Fibroblast of mammary gland (primary cell): Measurements from ENCODE around the gene KLHL4.
"Not testable (repeated sequence)": the region's sequence is repeated elsewhere in the genome, so short reads cannot be mapped to it uniquely, and the experiment has no call there.

Source experiments
- DNase-seq: peaks from one replicate; pipeline ENCODE4 v3.0.0-alpha.2; 2010; ENCODE audit warnings: low read depth
- H3K4me3 ChIP-seq: 2 replicates; pipeline ENCODE4 v1.5.1; 2011; ENCODE audit warnings: low read depth, mild to moderate bottlenecking, low read length, moderate library complexity; ENCODE audit not compliant: control insufficient read depth
- TF ChIP-seq, protein P1 (sequence below): conservative IDR thresholded peaks from 2 replicates; pipeline ENCODE4 v1.5.1; 2011; ENCODE audit warnings: low read depth, low read length, inconsistent platforms; ENCODE audit not compliant: control insufficient read depth, insufficient read depth

Gene KLHL4

DNA sequence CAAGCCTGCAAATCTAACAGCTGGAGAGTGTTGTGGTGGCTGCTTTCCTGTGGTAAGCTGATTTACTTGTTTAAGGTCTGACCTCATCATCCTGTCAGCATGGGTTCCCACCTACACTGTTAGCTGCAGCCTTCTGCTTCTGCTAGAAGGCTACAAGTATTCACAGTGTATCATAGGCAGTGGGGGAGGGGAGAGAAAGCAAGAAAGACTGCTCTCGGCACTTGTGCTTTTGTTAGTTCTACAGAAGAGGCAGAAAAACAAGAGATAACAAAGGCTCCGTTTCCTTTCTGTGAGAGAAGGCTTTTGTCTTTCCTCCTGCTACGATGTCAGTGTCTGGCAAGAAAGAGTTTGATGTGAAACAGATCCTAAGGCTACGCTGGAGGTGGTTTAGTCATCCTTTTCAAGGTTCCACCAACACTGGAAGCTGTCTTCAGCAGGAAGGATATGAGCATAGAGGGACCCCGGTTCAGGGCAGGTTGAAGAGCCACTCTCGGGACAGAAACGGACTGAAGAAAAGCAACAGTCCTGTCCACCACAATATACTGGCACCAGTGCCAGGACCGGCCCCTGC lies at the start of gene KLHL4:
KLHL4 (plus strand) TSS at position 232 of the 571 bp plus-strand sequence; CDS start at position 324, 92 bp downstream.
- TF ChIP-seq, protein P1, sequence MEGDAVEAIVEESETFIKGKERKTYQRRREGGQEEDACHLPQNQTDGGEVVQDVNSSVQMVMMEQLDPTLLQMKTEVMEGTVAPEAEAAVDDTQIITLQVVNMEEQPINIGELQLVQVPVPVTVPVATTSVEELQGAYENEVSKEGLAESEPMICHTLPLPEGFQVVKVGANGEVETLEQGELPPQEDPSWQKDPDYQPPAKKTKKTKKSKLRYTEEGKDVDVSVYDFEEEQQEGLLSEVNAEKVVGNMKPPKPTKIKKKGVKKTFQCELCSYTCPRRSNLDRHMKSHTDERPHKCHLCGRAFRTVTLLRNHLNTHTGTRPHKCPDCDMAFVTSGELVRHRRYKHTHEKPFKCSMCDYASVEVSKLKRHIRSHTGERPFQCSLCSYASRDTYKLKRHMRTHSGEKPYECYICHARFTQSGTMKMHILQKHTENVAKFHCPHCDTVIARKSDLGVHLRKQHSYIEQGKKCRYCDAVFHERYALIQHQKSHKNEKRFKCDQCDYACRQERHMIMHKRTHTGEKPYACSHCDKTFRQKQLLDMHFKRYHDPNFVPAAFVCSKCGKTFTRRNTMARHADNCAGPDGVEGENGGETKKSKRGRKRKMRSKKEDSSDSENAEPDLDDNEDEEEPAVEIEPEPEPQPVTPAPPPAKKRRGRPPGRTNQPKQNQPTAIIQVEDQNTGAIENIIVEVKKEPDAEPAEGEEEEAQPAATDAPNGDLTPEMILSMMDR: no peak
- peak within 1 kb of the TSS; percentile 39 for H3K4me3 ChIP-seq
- peak; percentile 88 for DNase-seq

DNA sequence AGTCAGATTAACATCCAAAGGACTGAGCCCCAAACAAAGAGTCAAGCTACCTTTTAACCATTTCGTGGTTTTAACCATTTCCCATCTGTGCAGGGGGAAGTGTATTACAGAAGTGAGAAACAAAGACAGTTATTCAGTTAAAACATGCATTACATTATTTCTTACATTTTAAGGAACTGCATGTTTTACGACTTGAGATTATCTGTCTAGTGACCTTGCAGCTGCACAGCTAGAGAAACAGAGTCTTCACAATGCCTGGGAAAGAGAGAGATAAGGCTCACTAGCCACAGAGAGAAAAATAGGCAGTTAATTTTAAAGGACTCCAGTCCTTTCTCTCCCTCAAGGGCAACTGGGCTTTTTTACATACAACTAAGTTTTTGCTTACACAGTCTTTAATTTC lies 48.7 kb upstream of the KLHL4 start:
- no peak for DNase-seq
- TF ChIP-seq, protein P1: no peak
- H3K4me3 ChIP-seq: no peak overlapping the region

DNA sequence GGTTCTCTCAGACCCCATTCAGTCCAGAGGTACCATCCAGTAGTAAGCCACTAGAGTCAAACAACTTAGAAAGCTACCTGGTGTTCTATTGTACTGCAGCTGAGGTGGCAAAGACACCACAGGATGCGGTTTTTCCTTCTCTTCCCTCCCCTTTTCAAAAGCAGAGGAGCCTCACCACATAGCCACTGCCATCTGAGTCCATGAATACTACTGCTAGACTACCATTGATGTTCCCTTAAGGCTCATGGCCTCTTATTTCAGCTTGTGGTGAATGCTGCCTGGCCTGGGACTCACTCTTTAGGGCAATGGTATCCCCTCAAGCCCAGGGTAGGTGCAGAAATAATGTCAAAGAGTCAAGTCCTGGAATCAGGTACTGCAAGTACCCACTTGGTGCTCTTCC lies 41.8 kb upstream of the KLHL4 start:
- no peak for DNase-seq
- TF ChIP-seq, protein P1: no peak

GRCh38 chrX:87478703-87479102 lies 38.9 kb upstream of the KLHL4 start:
- H3K4me3 ChIP-seq, DNase-seq: not testable (repeated sequence)

More for the DNA sequence above, 41.8 kb upstream of the KLHL4 start:
- no peak overlapping the region for H3K4me3 ChIP-seq

DNA sequence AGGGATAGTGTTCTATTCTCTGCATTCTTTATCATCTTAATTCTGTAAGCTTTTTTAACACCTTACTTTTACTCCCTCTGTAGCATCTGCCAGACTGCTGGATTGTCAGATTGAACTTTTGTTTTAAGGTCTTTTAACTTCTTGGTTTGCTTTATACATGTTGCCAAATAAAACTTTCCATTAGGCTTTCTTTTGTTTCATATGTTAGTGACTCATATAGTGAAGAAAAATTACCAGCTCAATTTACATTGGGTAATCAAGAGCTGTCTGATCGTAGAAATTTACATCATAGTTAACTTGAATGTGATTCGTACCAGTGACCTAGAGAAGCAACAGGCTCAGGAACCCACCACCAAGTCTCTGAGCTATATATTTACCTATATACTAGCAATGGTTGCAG lies 28.5 kb upstream of the KLHL4 start:
- TF ChIP-seq, protein P1: no peak
- DNase-seq: peak; percentile 22
- H3K4me3 ChIP-seq: no peak overlapping the region

DNA sequence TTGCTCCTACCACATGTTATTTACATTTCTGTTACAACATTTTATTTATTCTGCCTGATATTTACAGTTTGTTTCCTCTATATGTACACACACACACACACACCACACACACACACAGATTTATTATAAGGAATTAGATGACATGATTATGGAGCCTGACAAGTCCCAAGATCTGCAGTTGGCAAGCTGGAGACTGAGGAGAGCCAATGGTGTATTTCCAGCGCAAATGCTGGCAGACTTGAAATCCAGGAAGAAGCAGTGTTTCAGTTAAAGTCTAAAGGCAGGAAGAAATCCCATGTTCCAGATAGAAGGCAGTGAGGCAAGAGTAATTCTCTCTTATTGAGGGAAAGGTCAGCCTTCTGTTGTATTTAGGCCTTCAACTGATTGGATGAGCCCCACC lies 1.8 kb upstream of the KLHL4 start:
- TF ChIP-seq, protein P1: no peak
- DNase-seq: no peak
- H3K4me3 ChIP-seq: no peak overlapping the region

GRCh38 chrX:87516717-87517121 lies 883 bp upstream of the KLHL4 start:
- DNase-seq: peak; percentile 83
- TF ChIP-seq, protein P1: no peak
- no peak overlapping the region for H3K4me3 ChIP-seq
